ENCODE results near the gene NTRK3.

Gene NTRK3

DNA sequence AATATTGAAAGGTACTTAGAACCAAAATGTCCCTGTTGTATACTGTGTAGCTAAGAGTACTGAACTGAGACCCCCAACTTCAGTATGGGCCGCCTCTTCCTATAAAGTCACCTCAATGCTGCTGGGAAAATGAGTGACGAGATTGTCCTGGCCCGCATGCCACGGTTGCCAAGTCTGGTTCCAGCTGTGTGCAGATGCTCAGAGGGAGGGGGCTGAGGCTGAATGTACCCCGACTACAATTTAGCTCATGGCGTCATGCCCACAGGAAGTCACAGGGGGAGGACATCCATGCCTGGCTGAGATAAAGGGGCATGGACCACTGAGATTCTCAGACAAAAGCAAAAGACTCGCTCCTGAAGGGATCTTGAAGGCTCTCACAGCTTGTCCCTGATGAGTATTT is 271.1 kb downstream of the NTRK3 start:
- no peak for DNase-seq (ENCODE audit: low read depth in 2 of 2)

DNA sequence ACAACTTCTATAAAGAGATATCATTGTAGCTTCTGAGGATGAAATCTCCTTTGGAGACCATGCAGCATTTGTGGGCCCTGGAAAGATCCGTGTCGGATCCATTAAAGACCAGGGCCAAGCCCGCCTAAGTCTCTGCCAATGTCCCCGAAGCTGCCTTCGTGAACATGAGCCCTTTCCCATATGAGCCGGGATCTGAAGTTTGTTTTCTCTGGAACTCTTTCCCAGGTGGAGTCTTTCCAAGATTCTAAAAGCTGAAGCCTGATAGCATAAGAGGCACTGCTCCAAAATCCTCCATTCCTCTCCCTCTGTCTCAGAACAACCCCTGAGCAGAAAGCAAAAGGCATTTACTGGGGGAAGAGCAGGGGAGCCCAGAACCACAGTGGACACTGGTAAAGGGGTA is 274.6 kb downstream of the NTRK3 start:
- no peak for DNase-seq (ENCODE audit: low read depth in 2 of 2)

DNA sequence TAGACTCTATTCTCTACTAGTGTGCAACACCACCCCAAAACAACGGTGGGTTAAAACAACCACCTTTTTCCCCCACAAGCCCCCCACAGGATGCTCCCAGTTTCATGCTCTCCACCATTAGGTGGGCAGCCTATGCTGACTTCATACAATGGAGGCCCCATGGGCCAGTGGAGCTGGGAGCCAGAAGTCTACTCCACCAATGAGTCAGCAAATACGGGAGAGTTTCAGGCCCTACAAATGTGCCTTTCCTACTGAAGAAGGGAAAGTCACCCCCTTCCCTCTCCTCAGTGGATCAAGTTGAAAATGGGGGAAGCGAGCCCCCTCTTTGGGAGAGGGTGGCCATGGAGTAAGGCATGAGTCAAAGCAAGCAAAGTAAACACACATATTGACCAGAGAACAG is 278.6 kb downstream of the NTRK3 start:
- no peak for DNase-seq (ENCODE audit: low read depth in 2 of 2)

DNA sequence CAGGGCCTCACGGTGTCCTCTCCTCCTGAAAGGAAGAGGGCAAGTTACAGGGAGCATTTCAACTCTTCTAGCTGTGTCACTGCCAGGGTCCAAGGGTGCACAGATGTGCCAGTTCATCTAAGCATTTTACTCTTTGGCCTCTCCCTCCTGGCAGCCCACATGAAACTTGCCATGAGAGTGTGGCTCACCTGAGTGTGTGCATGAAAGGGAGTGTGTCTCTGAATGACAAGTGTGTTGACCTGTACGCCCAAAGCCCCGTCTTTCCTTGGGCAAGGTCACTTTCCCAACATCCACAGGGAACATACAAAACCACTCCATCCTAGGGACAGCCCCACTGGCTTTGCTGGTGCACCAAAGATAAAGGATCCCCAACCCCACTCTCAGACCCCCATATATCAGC is 280.0 kb downstream of the NTRK3 start:
- DNase-seq (ENCODE audit: low read depth in 2 of 2), result no peak

DNA sequence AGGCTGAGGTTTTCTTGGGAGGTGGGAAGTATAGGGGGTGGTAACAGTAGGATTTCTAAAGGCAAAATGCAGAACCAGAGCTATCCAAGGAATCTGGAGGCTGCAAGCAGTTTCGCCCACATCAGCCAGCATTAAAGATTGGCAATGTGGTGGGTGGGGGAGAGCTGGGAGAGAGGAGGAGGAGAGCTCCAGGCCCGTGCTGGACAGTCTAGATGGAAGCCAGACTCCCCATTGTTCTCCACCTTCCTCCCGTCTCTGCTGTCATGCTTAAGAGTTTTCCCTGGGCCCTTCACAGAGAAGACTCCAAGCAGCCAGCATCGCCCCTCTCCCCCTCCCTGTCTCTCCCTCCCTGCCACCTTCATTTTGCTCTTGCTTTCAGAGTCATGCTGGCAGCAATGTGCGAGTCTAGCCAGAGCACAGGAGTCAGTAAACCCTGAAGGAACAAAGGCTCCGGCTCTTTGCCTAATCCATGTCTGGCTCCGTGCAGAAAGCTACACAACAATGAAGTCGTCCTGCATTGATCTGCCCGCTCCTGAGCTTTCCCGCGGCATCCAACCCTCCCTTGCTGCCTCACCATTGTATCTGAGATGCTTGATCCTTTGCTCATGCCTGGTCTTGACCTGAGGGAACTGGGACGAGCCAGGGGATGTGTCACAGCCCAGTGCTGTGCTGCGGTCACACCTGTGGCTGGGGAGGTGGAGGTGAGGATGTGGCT is 282.9 kb downstream of the NTRK3 start:
- no peak for DNase-seq (ENCODE audit: low read depth in 2 of 2)

DNA sequence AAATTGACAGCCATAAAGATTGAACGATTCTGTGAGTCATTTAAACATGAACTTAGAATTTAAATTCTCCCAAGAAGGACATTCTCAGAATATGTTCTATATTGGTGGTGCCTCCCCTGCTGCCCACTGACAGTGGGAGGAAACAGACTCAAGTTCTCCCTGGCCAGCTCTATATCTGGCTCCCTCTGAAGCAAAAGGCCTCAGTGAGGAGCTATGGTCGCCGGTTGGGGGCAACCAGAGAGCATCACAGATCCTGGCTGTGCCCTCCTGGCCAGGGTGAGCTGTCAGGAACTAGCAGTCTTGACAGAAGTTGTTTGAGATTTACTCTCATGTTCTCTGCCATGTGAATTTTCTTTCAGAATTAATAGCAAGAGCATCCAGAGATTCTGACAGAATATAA is 285.5 kb downstream of the NTRK3 start:
- no peak for DNase-seq (ENCODE audit: low read depth in 2 of 2)

DNA sequence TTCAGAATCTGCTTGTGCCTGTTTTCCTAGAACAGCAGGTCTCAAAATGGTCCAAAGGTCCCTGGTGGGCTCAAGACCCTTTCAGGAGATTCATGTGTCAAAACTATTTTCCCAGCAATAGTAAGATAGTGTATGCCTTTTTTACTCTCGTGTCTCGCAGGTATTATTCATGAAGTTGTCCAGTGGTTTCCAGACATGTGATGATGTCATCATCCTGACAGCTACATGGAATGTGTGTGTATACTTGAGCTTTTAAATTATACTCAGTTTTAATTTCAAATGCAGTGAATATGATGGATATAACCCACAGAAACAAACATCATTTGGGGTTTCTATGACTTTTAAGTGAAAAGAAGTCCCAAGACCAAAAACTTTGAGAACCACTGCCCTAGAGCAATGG is 288.6 kb downstream of the NTRK3 start:
- no peak for DNase-seq (ENCODE audit: low read depth in 2 of 2)

DNA sequence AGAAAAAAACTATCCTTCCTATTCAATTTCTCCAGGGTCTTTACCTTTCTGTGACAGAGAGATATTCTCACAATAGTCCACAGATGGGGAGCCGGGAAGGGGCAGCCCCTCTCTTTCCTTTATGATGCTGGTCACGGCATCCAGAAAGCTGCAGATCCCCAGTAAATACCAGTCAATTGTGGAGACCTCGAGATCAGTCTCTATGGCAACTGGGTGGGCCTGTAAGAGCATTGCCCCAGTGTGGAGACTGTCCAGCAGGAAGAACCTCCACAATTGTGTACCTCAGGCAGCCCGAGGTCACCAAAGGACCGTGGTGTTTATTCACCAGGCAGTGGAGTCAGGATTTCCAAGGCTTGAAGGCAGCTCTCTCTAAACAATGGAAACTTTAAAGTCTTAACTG is 291.2 kb downstream of the NTRK3 start:
- no peak for DNase-seq (ENCODE audit: low read depth in 2 of 2)

DNA sequence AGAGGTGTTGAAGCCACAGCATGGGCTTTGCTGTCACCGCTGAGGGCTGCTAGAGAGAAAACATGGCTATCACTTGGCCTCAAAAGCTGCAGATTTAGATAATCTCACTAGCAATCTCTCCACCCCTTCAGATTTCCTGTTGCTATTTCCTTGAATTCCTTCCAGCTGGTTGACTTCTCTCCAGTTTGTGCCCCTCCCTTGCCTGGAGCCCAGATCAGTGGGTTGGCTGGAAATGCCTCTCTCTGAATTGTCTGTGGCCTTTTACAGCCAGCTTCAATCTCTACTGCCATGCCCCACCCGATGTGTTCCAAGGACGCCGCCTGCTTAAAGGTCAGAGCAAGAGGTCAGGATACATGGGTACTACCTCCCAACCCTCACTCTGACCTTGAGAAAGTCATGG is 294.1 kb downstream of the NTRK3 start:
- DNase-seq (ENCODE audit: low read depth in 2 of 2), result no peak

DNA sequence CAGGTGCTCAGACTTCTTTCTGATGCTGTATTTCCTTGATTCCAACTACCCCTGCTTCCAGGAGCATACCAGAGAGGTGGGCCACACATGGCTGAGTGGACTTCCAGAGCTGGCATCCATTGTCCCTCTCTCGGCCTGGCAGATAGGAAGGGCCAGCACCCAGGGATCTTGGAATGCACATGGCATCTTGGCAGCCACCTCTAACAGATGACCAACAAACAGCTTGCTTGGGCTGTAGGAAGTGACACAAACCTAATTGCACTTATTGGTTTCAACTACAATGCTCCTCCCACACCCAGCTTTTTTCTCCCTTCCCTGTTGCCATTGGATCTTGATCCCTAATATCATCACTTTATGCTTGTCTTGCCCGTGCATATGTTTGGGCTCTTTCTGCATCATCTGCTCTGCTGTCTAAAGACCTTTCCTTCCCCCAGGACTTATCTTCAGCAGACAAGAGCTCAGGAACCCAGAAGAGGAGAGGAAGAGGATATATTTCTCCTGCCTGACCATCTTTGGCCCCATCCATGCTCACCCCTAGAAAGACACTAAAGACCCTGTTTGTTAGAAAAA is 294.6 kb downstream of the NTRK3 start:
- DNase-seq (ENCODE audit: low read depth in 2 of 2), result no peak

DNA sequence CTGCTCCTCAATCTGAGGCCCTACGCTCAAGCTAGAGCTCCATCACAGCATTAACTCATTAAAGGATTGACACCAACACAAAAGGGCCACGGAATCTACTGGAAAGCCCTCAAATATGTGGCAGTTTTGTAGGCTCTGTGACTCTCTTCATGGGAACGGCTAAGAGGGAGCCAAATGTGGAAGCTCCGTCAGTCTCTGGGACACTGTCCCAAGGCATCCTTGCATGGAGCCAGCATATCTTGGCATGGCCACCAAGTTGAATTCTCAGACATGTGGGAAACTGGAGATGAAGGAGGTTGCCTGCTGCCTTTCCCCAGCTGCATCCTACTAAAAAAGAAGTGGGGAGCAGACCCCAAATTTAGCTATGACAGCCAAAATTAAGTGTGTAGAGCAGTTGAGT is 296.9 kb downstream of the NTRK3 start:
- no peak for DNase-seq (ENCODE audit: low read depth in 2 of 2)

DNA sequence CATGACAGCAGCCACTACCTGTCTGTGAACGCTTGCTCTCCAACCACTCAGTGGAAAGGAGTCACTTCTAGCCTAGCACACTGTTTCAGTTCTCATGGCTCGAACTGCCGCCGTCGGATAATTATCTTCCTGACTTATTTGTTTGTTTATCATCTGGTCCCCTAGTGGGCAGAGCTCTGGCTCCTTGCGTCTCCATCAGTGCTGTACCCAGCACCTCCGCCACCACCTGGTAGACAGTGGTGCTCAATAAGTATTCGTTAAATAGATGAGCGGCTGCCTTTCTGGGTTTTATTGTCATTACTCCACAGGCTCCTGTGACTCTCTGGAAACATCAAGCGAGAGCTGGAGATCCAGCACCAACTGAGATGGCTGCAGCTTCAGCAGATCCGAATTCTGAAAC is 297.5 kb downstream of the NTRK3 start:
- no peak for DNase-seq (ENCODE audit: low read depth in 2 of 2)

DNA sequence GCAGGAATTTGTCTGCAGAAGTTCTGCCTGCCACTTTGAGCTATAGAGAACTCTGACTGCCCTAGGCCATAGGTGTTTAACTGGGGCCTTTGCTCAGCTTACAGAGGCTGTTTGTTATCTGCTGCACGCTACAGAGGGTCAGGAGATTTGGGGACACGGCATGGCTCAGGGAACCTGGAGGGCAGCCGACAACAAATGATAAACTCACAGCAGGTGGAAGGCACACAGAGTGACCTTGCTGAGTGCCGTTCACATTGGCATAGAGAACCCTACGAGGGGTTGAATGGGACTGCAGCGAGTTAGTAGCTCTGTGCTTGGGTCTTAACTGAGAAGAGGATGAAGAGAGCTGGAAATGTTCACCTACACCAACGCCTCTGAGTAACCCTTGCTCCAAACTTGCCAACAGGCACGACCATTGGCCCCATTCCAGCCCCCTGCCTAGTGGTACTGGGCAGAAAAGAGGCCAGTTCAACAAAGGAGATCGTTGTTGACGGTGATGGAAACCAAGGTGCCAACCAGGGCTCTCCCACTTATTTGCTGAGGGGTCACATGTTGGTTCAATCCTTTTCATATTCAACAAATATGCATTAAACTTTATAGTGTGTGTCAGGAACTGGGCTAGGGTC is 301.1 kb downstream of the NTRK3 start:
- DNase-seq (ENCODE audit: low read depth in 2 of 2), result no peak

DNA sequence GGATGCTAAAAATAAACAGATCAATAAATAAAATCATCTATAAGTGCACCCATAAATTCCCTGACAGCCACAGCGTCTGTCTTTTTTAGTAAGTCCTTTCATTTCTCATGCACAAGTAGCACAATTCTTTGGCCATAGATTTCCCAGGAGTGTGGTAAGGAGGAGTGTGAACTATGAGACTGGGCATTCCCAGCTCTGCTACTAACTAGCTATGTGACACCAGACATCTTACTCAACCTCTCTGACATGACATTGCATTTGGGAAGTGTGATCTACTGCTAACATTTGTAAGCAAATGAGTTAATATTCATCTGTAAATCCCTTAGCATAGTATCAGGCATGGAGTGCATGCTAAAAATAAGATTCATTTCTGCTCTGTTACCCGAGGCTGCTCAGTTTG is 301.7 kb downstream of the NTRK3 start:
- no peak for DNase-seq (ENCODE audit: low read depth in 2 of 2)

DNA sequence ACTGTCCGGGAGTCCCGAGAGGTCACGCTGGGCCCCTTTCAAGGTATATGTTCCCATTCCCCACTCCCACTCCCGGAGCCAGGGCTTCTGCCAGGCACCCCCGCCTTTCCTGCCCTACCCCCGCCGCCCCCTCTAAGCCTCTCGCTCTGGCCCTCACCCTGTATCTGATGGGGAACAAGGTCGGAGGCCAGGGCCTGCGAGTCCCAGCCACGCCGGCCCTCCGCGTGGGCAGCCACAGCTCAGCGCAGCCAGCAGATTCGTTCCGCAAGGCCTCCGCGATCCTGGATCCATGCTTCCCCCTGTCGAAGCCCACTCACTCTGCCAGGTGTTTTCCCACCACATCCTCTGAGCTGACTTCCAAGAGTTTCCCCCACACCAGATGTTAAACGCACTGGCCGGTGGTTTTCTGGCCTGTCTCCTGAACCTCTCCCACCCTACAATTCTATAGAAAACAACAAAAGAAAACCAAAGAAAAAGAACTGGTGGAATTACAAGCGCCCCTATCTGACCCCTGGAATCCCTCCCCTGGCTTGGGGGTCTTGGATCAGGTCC is 303.7 kb downstream of the NTRK3 start:
- no peak for DNase-seq (ENCODE audit: low read depth in 2 of 2)

DNA sequence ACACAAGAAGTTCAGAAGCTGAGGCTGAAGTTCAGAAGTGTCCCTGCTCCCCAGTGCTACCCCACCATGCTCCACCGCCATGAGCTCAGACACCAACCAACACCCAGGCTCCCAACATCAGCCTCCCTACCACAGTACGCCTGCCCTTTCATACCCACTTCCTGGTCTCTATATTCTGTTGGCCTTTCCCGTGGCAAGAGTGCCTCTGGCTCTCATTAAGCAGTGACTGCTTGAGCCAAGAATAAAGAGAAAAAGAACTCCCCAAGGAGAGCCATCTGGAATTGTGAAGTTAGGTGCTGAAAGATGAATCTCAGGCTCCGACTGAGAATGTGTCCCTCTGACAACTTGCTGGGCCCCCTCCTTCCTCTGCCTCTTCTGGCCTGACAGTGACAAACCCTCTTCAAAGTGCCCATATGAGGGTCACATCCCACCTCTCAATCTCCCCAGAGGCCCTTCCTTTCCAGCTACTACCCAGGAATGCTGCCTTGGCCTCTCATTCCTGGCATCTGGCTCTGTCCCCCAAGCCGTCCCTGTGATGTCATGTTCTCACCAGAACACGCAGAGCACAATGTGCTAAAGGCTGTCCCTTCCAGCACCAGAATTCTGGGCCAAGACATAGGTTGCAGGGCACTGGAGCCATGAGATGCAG is 306.8 kb downstream of the NTRK3 start:
- DNase-seq (ENCODE audit: low read depth in 2 of 2), result no peak

DNA sequence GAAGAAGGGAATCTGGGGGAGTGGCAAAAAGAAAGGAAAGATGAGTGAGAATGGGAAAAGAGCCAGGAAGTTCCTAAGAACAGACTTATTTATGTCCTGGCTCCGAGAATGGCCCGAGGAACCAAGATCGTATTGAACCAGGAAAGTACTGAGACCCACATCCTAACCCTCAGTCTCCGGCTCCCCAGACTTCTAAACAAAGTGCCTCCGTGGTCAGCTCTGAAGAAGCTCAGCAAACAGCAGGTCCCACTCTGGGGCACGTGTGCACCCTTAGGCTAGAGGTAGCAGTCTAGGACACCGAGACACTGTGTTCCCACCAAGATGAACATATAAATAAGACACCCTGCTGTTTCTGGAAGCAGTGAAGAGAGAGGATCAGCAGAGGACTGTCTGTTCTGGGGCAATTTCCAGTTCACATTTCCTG is 307.4 kb downstream of the NTRK3 start:
- no peak for DNase-seq (ENCODE audit: low read depth in 2 of 2)

DNA sequence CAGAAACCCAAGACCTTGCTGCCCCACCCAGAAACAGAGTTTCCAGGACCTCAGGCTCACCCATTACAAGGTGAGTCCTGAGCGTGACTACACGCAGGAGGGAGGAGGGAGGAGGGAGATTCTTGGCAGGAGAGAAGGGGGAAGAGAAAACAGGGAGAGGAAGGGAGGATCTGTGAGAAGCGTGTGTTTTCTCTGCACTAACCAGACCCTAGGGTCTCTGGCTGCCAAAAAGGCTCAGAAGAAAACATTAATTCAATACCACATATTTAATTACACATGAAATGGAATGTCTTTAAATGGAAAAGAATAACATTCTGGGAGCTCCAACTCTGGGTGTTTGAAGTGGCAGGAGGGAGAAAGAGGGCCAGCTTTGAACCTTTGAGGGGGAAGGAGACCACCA is 309.0 kb downstream of the NTRK3 start:
- no peak for DNase-seq (ENCODE audit: low read depth in 2 of 2)

DNA sequence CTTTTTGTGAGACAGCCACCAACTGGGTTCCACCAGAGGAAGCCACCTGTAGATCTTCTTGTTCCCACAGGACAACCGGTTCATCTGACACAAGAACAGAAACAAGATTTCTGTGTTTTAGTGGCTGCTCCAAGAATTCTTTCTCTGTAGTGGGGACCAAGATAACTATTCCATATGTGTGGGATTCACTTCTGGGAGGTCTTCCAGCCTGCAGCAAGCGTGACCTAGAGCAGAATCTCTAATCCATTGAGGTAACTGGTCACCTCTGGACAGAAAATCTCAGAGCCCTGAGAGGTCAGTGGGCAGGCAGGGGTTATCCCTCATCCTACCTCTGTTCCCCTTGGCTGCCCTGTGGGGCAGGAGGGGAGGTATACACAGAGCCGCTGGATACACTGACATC is 311.3 kb downstream of the NTRK3 start:
- DNase-seq (ENCODE audit: low read depth in 2 of 2), result no peak

DNA sequence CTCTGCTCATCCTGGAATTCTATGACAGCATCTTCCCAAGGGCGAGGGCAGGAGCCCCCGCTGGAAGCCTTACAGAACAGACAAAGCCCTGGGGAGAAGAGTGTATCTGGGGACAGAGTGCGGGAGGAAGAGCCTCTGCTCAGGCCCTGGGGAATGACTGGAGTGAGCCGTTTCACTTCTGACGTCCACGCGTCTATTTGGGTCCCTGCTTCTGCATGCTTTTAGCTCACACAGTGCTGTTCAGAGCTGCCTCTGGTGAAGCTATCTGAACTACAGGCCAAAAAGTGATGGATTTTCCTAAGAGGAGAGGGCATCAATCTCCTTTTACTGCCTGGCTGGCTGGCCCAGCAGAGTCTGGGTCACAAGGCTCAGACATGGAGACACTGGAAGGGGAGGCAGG is 311.8 kb downstream of the NTRK3 start:
- DNase-seq (ENCODE audit: low read depth in 2 of 2), result no peak

DNA sequence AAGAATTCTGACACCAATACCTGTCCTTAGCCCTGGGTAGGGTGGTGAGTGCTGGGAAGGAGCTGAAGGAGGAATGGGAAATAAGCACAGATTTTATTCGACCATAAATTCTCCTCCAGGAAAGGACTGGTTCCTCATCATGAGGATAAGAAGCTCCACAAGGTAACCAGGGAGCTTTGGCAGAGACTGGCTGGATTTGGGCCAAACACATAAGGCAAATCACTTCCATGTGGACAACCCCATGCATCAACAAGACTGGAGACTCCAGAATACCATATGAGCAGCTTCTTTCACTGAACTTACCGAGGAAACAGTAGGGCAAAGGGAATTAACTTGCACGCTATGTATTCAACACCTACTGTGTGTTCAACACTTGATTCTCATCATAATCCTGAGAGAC is 312.5 kb downstream of the NTRK3 start:
- DNase-seq (ENCODE audit: low read depth in 2 of 2), result no peak

DNA sequence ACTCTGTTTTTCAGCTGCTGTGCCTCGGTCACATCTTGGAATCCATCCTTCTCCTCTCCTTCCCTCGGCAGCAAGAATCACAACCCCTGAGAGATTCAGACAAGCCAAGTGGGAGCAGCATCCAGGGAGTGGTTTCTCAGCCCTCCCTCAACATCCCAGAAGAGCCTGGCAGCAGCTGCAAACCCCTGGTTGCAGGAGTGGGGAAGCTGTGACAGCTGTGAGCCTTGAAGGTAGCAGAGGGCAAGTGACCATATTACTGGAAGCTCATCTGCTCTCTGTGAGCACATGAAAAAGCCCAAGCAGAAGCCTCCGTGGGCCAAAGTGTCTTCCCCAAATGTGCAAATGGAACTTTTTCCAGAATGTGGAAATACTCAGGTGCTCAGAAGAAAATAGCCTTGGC is 312.9 kb downstream of the NTRK3 start:
- DNase-seq (ENCODE audit: low read depth in 2 of 2), result no peak

DNA sequence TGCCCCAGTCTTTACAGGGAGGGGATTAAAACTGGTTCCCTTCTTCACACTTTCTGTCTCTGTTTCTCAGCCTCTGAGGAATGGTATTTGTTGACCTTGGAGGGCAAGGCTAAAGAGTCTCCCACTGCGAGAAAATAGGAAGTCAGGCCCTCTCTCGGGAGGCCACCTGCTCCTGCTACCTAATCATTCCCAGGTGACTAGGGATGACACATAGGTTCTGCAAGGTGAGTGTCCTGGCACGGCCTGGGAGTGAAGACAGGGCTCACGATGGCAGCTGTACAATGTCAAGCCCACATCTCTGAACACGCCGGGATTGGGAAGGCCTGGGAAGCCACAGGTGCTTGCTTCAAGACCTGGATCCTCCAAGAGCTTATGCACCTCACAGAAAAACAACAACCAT is 314.2 kb downstream of the NTRK3 start:
- no peak for DNase-seq (ENCODE audit: low read depth in 2 of 2)

All from activated CD8-positive, alpha-beta memory T cell treated with anti-CD3 and anti-CD28 coated beads for 4 hours (primary cell).